ENCODE measurements around the gene ZBED4. TPM values are rescaled to one million over a fixed set of nuclear protein-coding genes. Genes with fewer than 3 reads are reported as not detected.

Gene ZBED4
- total and polyA plus RNA-seq, 2 of the 13 experiments (the other 11 are each of a cell fraction or from before 2014, with no cell fraction given): 5.4 to 9.6 TPM

- ChIA-PET POLR2A (no interaction called here), CTCF (ENCODE audit: low intra/inter-chr PET ratio, low total read pairs) (no interaction called here)
- in situ Hi-C loops (cut with HindIII; ENCODE audit: extremely low pct_ligation_motif_present, low pct_unique_long_range_greater_than_20kb): no loop called here
- no peak overlapping the region for H2AFZ ChIP-seq (ENCODE audit: low read length)
- H3K9me3 ChIP-seq (ENCODE audit: low read length): no peaks in the 10 kb centered on the region
- H3K4me2 ChIP-seq (ENCODE audit: low read depth, low read length): no peak overlapping the region
- H4K20me1 ChIP-seq (ENCODE audit: insufficient read depth, low read length): peaks cover 10% of the 10 kb centered on the region; the same call in 1 of the 2 replicates
- ATAC-seq: no peak
- no peak overlapping the region for H3K27ac ChIP-seq (ENCODE audit: extremely low read length, insufficient read depth, low read length)
- no peak for FAIRE-seq
- H3K36me3 ChIP-seq (replicated peaks in 1 of 2; ENCODE audit: control insufficient read depth in 1 of 2, insufficient read depth in 2 of 2, low read length in 2 of 2): peaks cover 0 to 2% of the 10 kb centered on the region in 2 experiments; a peak in 2 of 5 replicates
- H3K9ac ChIP-seq (ENCODE audit: insufficient read depth, low read depth, low read length): no peak overlapping the region
- peaks cover 74% of the 10 kb centered on the region for H3K79me2 ChIP-seq (ENCODE audit: insufficient read depth, low read length)
- peaks cover 29% of the 10 kb centered on the region for H3K4me1 ChIP-seq (ENCODE audit: insufficient read depth, low read length)
- intact Hi-C loops (cut with micrococcal nuclease; ENCODE audit: unreplicated experiment): no loop called here
- H3K4me3 ChIP-seq (replicated peaks in 1 of 3; ENCODE audit: insufficient read depth in 1 of 3, low read depth in 2 of 3, low read length in 3 of 3): no peak overlapping the region
- no peaks in the 10 kb centered on the region for H3K27me3 ChIP-seq (ENCODE audit: control insufficient read depth in 1 of 2, insufficient read depth in 2 of 2, low read length in 2 of 2)
- 87% methylated on average over 7 of the region's 7 CpGs for WGBS (ENCODE audit: low lambda C conversion rate)
- DNase-seq (ENCODE audit: low spot score): no peak
- no TSS peak for BruUV-seq (replicated peaks)
- TF ChIP-seq E2F1 (CRISPR knock-in tag; IDR thresholded peaks at IDR 0.05): no peak
- TF ChIP-seq NR2F2 (IDR thresholded peaks at IDR 0.05; ENCODE audit: borderline replicate concordance, low read depth): no peak
- TF ChIP-seq ZBTB38 (CRISPR knock-in tag; IDR thresholded peaks at IDR 0.05): peak; percentile 48; the same call in 1 of the 2 replicates
Measured at GRCh38 chr22:49872347-49872746, 18.7 kb downstream of the ZBED4 start.

GRCh38 chr22:49873228-49873940 lies 19.7 kb downstream of the ZBED4 start:
- Histone ChIP-seq H3K4me1 (ENCODE audit: insufficient read depth, low read length) (peaks cover 19% of the 10 kb centered on the region), H3K9me3 (ENCODE audit: low read length) (no peaks in the 10 kb centered on the region), H3K9ac (ENCODE audit: insufficient read depth, low read depth, low read length) (no peak overlapping the region), H3K79me2 (ENCODE audit: insufficient read depth, low read length) (peaks cover 71% of the 10 kb centered on the region), H4K20me1 (ENCODE audit: insufficient read depth, low read length) (0 out of 2 replicates have a peak, but pooled peaks cover 6% of the 10 kb centered on the region), H3K27ac (ENCODE audit: extremely low read length, insufficient read depth, low read length) (no peak overlapping the region), H3K36me3 (replicated peaks in 1 of 2; ENCODE audit: control insufficient read depth in 1 of 2, insufficient read depth in 2 of 2, low read length in 2 of 2) (peaks cover 0 to 2% of the 10 kb centered on the region in 2 experiments; a peak in 2 of 5 replicates), H3K4me3 (replicated peaks in 1 of 3; ENCODE audit: insufficient read depth in 1 of 3, low read depth in 2 of 3, low read length in 3 of 3) (no peak overlapping the region), H3K27me3 (ENCODE audit: control insufficient read depth in 1 of 2, insufficient read depth in 2 of 2, low read length in 2 of 2) (no peaks in the 10 kb centered on the region), H3K4me2 (ENCODE audit: low read depth, low read length) (no peak overlapping the region), H2AFZ (ENCODE audit: low read length) (no peak overlapping the region)
- DNase-seq (ENCODE audit: low spot score): no peak
- ChIA-PET CTCF (ENCODE audit: low intra/inter-chr PET ratio, low total read pairs) (no interaction called here), POLR2A (no interaction called here)
- WGBS (ENCODE audit: low lambda C conversion rate): 97% methylated on average over 15 of the region's 16 CpGs
- ATAC-seq: no peak
- FAIRE-seq: no peak
- in situ Hi-C loops (cut with HindIII; ENCODE audit: extremely low pct_ligation_motif_present, low pct_unique_long_range_greater_than_20kb) (no loop called here), intact Hi-C loops (cut with micrococcal nuclease; ENCODE audit: unreplicated experiment) (no loop called here)
- TF ChIP-seq ZNF570 (CRISPR knock-in tag; IDR thresholded peaks at IDR 0.05; ENCODE audit: borderline replicate concordance) (no peak), ZNF382 (CRISPR knock-in tag; IDR thresholded peaks at IDR 0.05; ENCODE audit: borderline replicate concordance) (no peak), IRX3 (CRISPR knock-in tag; IDR thresholded peaks at IDR 0.05; ENCODE audit: borderline replicate concordance, low read depth) (no peak), ZNF678 (CRISPR knock-in tag; IDR thresholded peaks at IDR 0.05) (no peak), CEBPG (CRISPR knock-in tag; IDR thresholded peaks at IDR 0.05) (no peak)
- no TSS peak for BruUV-seq (replicated peaks)

Data from HepG2 (cell line).